IMR-90 (cell line): ENCODE results near the gene ARHGEF2. TPM values are rescaled to one million over a fixed set of nuclear protein-coding genes. Genes with fewer than 3 reads are reported as not detected.
"Not testable (repeated sequence)": the region's sequence is repeated elsewhere in the genome, so short reads cannot be mapped to it uniquely, and the experiment has no call there.

Experiments used
- ATAC-seq: fragments of 200-7000 bp; cut with Tn5 transposase; 2 replicates; pipeline ENCODE4 v1.9.1; 2020; ENCODE audit warnings: low read depth, mild to moderate bottlenecking, moderate library complexity
- BruUV-seq: library from RNA; stranded (reverse); fragments of 400-500 nt; replicated peaks from 2 replicates; lab custom pipeline; 2021; lab: Mats Ljungman, UMichigan
- CTCF ChIA-PET: fragments of 300-600 bp; formaldehyde crosslinking; extraction: SDS; loops from one replicate; lab custom pipeline; 2021; ENCODE audit warnings: antibody characterized with exemption; lab: Yijun Ruan, JAX
- POLR2A ChIA-PET: fragments of 300-600 bp; sonication (Branson Sonifier 250); formaldehyde crosslinking; loops from one replicate; lab custom pipeline; 2022; ENCODE audit warnings: antibody characterized with exemption; ENCODE audit not compliant: unreplicated experiment; lab: Charles Lee
- DNase-seq: peaks from one replicate; pipeline ENCODE4 v3.0.0; 2013
- H2AFZ ChIP-seq: replicated peaks from 2 replicates; pipeline ENCODE3; 2013; ENCODE audit warnings: low read length, mild to moderate bottlenecking; ENCODE audit not compliant: poor library complexity
- H2AK5ac ChIP-seq: 2 replicates; pipeline ENCODE4 v1.6.1; 2013; ENCODE audit warnings: low read depth, low read length, inconsistent platforms
- H2AK9ac ChIP-seq: replicated peaks from 2 replicates; pipeline ENCODE3; 2013; ENCODE audit warnings: mild to moderate bottlenecking, low read depth, low read length, moderate library complexity; ENCODE audit not compliant: poor library complexity
- H2BK120ac ChIP-seq: 2 replicates; pipeline ENCODE4 v1.6.1; 2013; ENCODE audit warnings: low read depth, low read length, inconsistent platforms
- H2BK15ac ChIP-seq: 3 replicates; pipeline ENCODE4 v1.6.1; 2013; ENCODE audit warnings: low read depth, low read length, inconsistent platforms
- H2BK20ac ChIP-seq: 2 replicates; pipeline ENCODE4 v1.6.1; 2013; ENCODE audit warnings: low read depth, mild to moderate bottlenecking, inconsistent platforms, low read length, moderate library complexity
- H2BK5ac ChIP-seq: 2 replicates; pipeline ENCODE4 v1.6.1; 2013; ENCODE audit warnings: mild to moderate bottlenecking, low read depth, low read length, inconsistent platforms; ENCODE audit not compliant: poor library complexity, severe bottlenecking
- H3K14ac ChIP-seq: replicated peaks from 2 replicates; pipeline ENCODE4 v1.6.1; 2013; ENCODE audit warnings: low read depth, low read length, inconsistent platforms
- H3K18ac ChIP-seq: 2 replicates; pipeline ENCODE4 v1.6.1; 2013; ENCODE audit warnings: low read depth, low read length, control low read depth
- H3K23ac ChIP-seq: 2 replicates; pipeline ENCODE4 v1.6.1; 2013; ENCODE audit warnings: low read depth, low read length, inconsistent platforms
- H3K27ac ChIP-seq: 2 replicates; pipeline ENCODE4 v1.5.1; 2013; ENCODE audit warnings: mild to moderate bottlenecking, control low read depth, low read length; ENCODE audit not compliant: insufficient read depth
- H3K27me3 ChIP-seq: 2 replicates; pipeline ENCODE4 v1.6.1; 2013; ENCODE audit warnings: low read length; ENCODE audit not compliant: control insufficient read depth, insufficient read depth
- H3K36me3 ChIP-seq: 2 replicates; pipeline ENCODE4 v1.6.1; 2013; ENCODE audit warnings: low read length, mixed read lengths; ENCODE audit not compliant: control insufficient read depth, insufficient read depth
- H3K4ac ChIP-seq: 2 replicates; pipeline ENCODE4 v1.6.1; 2013; ENCODE audit warnings: low read depth, low read length, inconsistent platforms
- H3K4me1 ChIP-seq: 2 replicates; pipeline ENCODE4 v1.6.1; 2013; ENCODE audit warnings: low read length, mixed read lengths; ENCODE audit not compliant: control insufficient read depth, insufficient read depth
- H3K4me2 ChIP-seq: 2 replicates; pipeline ENCODE4 v1.6.1; 2013; ENCODE audit warnings: low read depth, mild to moderate bottlenecking, control low read depth, low read length, moderate library complexity
- H3K4me3 ChIP-seq: 2 replicates; pipeline ENCODE4 v1.5.1; 2013; ENCODE audit warnings: low read depth, mild to moderate bottlenecking, control low read depth, low read length, moderate library complexity; ENCODE audit not compliant: insufficient read depth
- H3K56ac ChIP-seq: 2 replicates; pipeline ENCODE4 v1.6.1; 2013; ENCODE audit warnings: low read length, inconsistent platforms; ENCODE audit not compliant: insufficient read depth; ENCODE audit errors: extremely low read depth
- H3K79me1 ChIP-seq, 2 experiments: 2 replicates each; pipeline ENCODE4 v1.6.1; 2013; ENCODE audit warnings: low read length in 2 of 2, inconsistent platforms in 1 of 2, low read depth in 1 of 2
- H3K9ac ChIP-seq: 2 replicates; pipeline ENCODE4 v1.6.1; 2013; ENCODE audit warnings: low read depth, low read length, control low read depth
- H3K9me1 ChIP-seq: 2 replicates; pipeline ENCODE4 v1.6.1; 2013; ENCODE audit warnings: low read length, inconsistent platforms; ENCODE audit not compliant: insufficient read depth
- H3K9me3 ChIP-seq: 2 replicates; pipeline ENCODE4 v1.6.1; 2013; ENCODE audit warnings: low read length; ENCODE audit not compliant: control insufficient read depth, insufficient read depth
- H4K20me1 ChIP-seq: 2 replicates; pipeline ENCODE4 v1.6.1; 2013; ENCODE audit warnings: low read length, inconsistent platforms; ENCODE audit not compliant: insufficient read depth
- H4K5ac ChIP-seq: 2 replicates; pipeline ENCODE4 v1.6.1; 2013; ENCODE audit warnings: mild to moderate bottlenecking, low read depth, low read length, control low read depth
- H4K8ac ChIP-seq, 2 experiments: 2 replicates each; pipeline ENCODE4 v1.6.1; 2013; ENCODE audit warnings: low read depth in 2 of 2, low read length in 2 of 2, control low read depth in 1 of 2, inconsistent platforms in 1 of 2
- H4K91ac ChIP-seq: 2 replicates; pipeline ENCODE4 v1.6.1; 2013; ENCODE audit warnings: low read depth, low read length, inconsistent platforms; ENCODE audit not compliant: insufficient read depth
- WGBS, 2 experiments: methylation state at CpG; one replicate each; pipeline versions ENCODE4 v1.1.5 to v1.1.7; 2013; ENCODE audit warnings: missing lambda C conversion rate in 2 of 2; ENCODE audit not compliant: insufficient read length in 1 of 2; ENCODE audit errors: extremely low coverage in 2 of 2; 5-methylcytosine and 5-hydroxymethylcytosine counted together
- dilution Hi-C: fragments of 300-500 bp; cut with HindIII; formaldehyde crosslinking; loops from one replicate; pipeline ENCODE4 v1.14.3; 2018; ENCODE audit warnings: low sequenced_read_pairs; ENCODE audit not compliant: unreplicated experiment
- in situ Hi-C: fragments of 300-500 bp; cut with MboI; formaldehyde crosslinking; loops from 3 replicates; pipeline ENCODE4 v1.14.3; 2019; ENCODE audit warnings: low sequenced_read_pairs, inconsistent platforms, mixed read lengths
- intact Hi-C: fragments of 100-400 bp; cut with micrococcal nuclease; formaldehyde crosslinking; loops from 2 replicates; pipeline ENCODE4 v1.10.0; 2022
- polyA plus RNA-seq, 3 experiments: library from polyadenylated mRNA; depleted of rRNA; stranded (reverse); fragments of >200 nt; gene quantifications; 2 replicates each; pipeline ENCODE4 v1.2.3, GENCODE V29; 2012; ENCODE audit warnings: low replicate concordance in 1 of 3
- total RNA-seq: library from RNA; depleted of rRNA; stranded (reverse); fragments of >200 nt; gene quantifications from 2 replicates; pipeline ENCODE4 v1.2.3, GENCODE V29; 2012

ARHGEF2 gene
- total and polyA plus RNA-seq, 2 of the 4 experiments (the other 2 are of a cell fraction), result 91.8 to 117 TPM

- H3K27ac ChIP-seq, H3K9ac ChIP-seq, ATAC-seq, H2BK5ac ChIP-seq, dilution Hi-C loops, H3K36me3 ChIP-seq, H4K5ac ChIP-seq, DNase-seq, H3K23ac ChIP-seq, H4K20me1 ChIP-seq, H3K56ac ChIP-seq, H3K4me2 ChIP-seq, intact Hi-C loops, H3K4me3 ChIP-seq, H3K18ac ChIP-seq, H2AFZ ChIP-seq, H3K9me3 ChIP-seq, BruUV-seq, H3K27me3 ChIP-seq: not testable (repeated sequence)
- peak overlapping the region; percentile 95 for H2AK5ac ChIP-seq
- CTCF ChIA-PET, result interaction anchor here (0.5 kb wide), 1 partner anchor 17 kb away, joined by 4 read pairs; no protein-coding TSS in a partner anchor
- peak overlapping the region; percentile 63 for H3K4ac ChIP-seq
- H3K4me1 ChIP-seq, result peaks cover 37% of the 10 kb centered on the region
- 0 out of 2 replicates have a peak overlapping the region, but pooled peaks have one; percentile 58 for H3K14ac ChIP-seq
- in situ Hi-C loops, result loop anchor here (5.0 kb wide), 1 partner anchor 48 kb away; no protein-coding TSS in a partner anchor
- peaks cover 10 to 46% of the 10 kb centered on the region in 2 experiments; a peak in 3 of 4 replicates for H3K79me1 ChIP-seq
- 87% methylated on average over 3 of the region's 11 CpGs; no CpG with 5 or more reads in 1 of the 2 experiments for WGBS, 2 experiments
- peak overlapping the region; percentile 99 for H2BK20ac ChIP-seq
- peak overlapping the region; percentile 98 for H2BK120ac ChIP-seq
- peak overlapping the region; percentile 19 for H2AK9ac ChIP-seq
- H2BK15ac ChIP-seq, result peak overlapping the region; percentile 78; the same call in 2 of the 3 replicates
- peaks cover 26% of the 10 kb centered on the region for H3K9me1 ChIP-seq
- peak overlapping the region in 1 of 2 experiments; percentile 10; a peak in 1 of 4 replicates for H4K8ac ChIP-seq
- H4K91ac ChIP-seq, result peak overlapping the region; percentile 30
- POLR2A ChIA-PET, result interaction anchor here (0.6 kb wide), 1 partner anchor 29 kb away, joined by 4 read pairs; no protein-coding TSS in a partner anchor
Observed at GRCh38 chr1:155984903-155985645, 6.7 kb upstream of the ARHGEF2 start.
